HFFc6 (cell line): ENCODE results near the gene DLGAP4. TPM values are rescaled to one million over a fixed set of nuclear protein-coding genes. Genes with fewer than 3 reads are reported as not detected.
A peak's percentile ranks its signal among the peaks of the same experiment; 100 is the strongest.

Experiments
- DNase-seq: peaks from one replicate; pipeline ENCODE4 v3.0.0-alpha.2; 2018
- H3K27ac Mint-ChIP-seq: 2 replicates; pipeline ENCODE4 v1.8.0; 2020; ENCODE audit warnings: mild to moderate bottlenecking, mixed read lengths
- H3K27me3 Mint-ChIP-seq: 2 replicates; pipeline ENCODE4 v1.8.0; 2021; ENCODE audit warnings: mild to moderate bottlenecking, moderate library complexity, mixed read lengths; ENCODE audit not compliant: insufficient read depth
- H3K36me3 Mint-ChIP-seq: 2 replicates; pipeline ENCODE4 v1.8.0; 2021; ENCODE audit warnings: low read depth, mixed read lengths
- H3K4me1 Mint-ChIP-seq: 2 replicates; pipeline ENCODE4 v1.8.0; 2020; ENCODE audit warnings: low read depth, mixed read lengths
- H3K4me3 Mint-ChIP-seq: 2 replicates; pipeline ENCODE4 v1.8.0; 2020; ENCODE audit warnings: mild to moderate bottlenecking, moderate library complexity, mixed read lengths
- H3K9me3 Mint-ChIP-seq: 2 replicates; pipeline ENCODE4 v1.8.0; 2020; ENCODE audit warnings: mild to moderate bottlenecking, mixed read lengths
- total RNA-seq, 6 experiments: library from RNA; stranded (reverse); fragmentation: NEBNext Ultra II Directional; extraction: Animal tissue kit (Norgen Biotek cat#: 25700); gene quantifications; 2 replicates in 1 of 6; 3 replicates in 5 of 6; pipeline ENCODE4 v1.2.3, GENCODE V29; 2021
- TF ChIP-seq, protein P1 (sequence below): fragments of 200-600 bp; sonication (generic); IDR thresholded peaks from 2 replicates; pipeline ENCODE4 v1.5.0; 2021; ENCODE audit warnings: antibody characterized with exemption, mild to moderate bottlenecking

DLGAP4 gene
- total RNA-seq, 6 experiments from 2014 or later = 118 to 150 (median 140) TPM

- TF ChIP-seq, protein P1, sequence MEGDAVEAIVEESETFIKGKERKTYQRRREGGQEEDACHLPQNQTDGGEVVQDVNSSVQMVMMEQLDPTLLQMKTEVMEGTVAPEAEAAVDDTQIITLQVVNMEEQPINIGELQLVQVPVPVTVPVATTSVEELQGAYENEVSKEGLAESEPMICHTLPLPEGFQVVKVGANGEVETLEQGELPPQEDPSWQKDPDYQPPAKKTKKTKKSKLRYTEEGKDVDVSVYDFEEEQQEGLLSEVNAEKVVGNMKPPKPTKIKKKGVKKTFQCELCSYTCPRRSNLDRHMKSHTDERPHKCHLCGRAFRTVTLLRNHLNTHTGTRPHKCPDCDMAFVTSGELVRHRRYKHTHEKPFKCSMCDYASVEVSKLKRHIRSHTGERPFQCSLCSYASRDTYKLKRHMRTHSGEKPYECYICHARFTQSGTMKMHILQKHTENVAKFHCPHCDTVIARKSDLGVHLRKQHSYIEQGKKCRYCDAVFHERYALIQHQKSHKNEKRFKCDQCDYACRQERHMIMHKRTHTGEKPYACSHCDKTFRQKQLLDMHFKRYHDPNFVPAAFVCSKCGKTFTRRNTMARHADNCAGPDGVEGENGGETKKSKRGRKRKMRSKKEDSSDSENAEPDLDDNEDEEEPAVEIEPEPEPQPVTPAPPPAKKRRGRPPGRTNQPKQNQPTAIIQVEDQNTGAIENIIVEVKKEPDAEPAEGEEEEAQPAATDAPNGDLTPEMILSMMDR = no peak
- Mint-ChIP-seq H3K4me1 (no peaks in the 10 kb centered on the region), H3K9me3 (no peaks in the 10 kb centered on the region), H3K4me3 (no peak overlapping the region), H3K27ac (no peak overlapping the region), H3K27me3 (peaks cover 46% of the 10 kb centered on the region), H3K36me3 (no peaks in the 10 kb centered on the region)
- DNase-seq = no peak
Measured at GRCh38 chr20:36274181-36274841, 31.8 kb upstream of the DLGAP4 start.

GRCh38 chr20:36275011-36275410 is 31.1 kb upstream of the DLGAP4 start:
- no peaks in the 10 kb centered on the region for H3K4me1 Mint-ChIP-seq

DNA sequence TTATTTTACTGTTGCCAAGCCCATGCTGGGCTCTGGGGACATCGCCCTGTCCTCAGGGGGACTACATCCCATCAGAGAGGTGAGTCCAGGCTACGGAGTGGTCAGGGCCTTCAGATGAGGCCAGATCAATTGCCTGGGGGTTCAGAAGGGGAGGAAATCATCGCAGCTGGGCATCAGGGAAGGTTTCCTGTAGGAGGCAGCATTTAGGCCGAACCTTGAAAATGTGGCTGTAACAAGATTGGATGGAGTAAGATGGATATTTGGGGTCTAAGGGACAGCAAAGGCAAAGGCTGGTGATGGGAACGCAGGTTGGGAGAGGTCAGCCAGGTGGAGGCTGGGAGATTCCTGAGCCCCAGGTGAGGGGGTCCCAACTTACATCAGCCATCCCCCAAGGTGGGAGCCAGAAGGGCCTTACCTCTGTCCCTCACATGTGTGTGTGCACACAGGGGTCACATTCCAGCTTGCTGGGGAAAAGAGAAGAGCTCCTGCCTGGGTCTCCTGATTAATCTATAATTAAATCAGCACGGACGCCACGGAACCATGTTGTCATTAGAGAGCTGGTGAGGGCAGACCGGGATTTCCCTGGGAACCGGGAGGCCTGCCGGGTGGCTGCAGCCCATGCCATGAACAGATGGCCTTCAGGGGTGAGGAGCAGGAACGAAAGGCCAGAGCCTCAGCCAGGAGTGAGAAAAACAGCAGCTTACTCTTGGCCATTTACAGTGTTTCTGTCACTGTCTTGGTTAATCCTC is 30.5 kb upstream of the DLGAP4 start:
- Mint-ChIP-seq H3K36me3 (no peaks in the 10 kb centered on the region), H3K9me3 (no peaks in the 10 kb centered on the region), H3K4me1 (no peaks in the 10 kb centered on the region), H3K4me3 (no peak overlapping the region), H3K27me3 (peaks cover 46% of the 10 kb centered on the region), H3K27ac (no peak overlapping the region)
- TF ChIP-seq, protein P1 = peak; percentile 27; the same call in 1 of the 2 replicates
- DNase-seq = no peak

More at GRCh38 chr20:36275011-36275410, 31.1 kb upstream of the DLGAP4 start:
- no peak overlapping the region for H3K4me3 Mint-ChIP-seq
- H3K9me3 Mint-ChIP-seq = no peaks in the 10 kb centered on the region
- no peak for DNase-seq
- peaks cover 46% of the 10 kb centered on the region for H3K27me3 Mint-ChIP-seq
- TF ChIP-seq, protein P1 = no peak
- H3K36me3 Mint-ChIP-seq = no peaks in the 10 kb centered on the region
- no peak overlapping the region for H3K27ac Mint-ChIP-seq

DNA sequence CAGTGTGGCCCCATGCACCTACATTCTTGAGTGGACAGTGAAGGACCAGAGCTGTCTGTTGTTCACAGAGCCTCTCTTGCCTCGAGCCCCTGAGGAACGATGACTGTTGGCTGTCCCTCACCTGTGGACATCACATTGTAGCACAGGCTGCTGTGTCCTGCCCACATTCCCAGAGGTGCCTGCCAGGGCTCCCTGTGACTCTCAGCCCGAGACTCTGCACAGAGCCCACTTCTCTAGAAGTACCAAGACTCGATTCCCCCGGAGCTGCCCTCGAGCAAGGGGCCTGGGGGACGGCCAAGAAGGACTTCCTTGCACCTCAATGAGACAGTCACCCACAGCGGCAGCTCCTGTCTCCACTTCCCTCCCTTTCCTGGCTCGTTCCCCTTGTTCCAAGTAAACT is 28.6 kb upstream of the DLGAP4 start:
- DNase-seq = no peak
- Mint-ChIP-seq H3K9me3 (no peaks in the 10 kb centered on the region), H3K4me3 (no peak overlapping the region), H3K27ac (no peak overlapping the region), H3K36me3 (no peaks in the 10 kb centered on the region), H3K27me3 (peaks cover 53% of the 10 kb centered on the region), H3K4me1 (no peaks in the 10 kb centered on the region)
- TF ChIP-seq, protein P1 = no peak

GRCh38 chr20:36279362-36279761 is 26.8 kb upstream of the DLGAP4 start:
- TF ChIP-seq, protein P1 = no peak
- no peak for DNase-seq
- Mint-ChIP-seq H3K9me3 (no peaks in the 10 kb centered on the region), H3K4me1 (no peaks in the 10 kb centered on the region), H3K36me3 (no peaks in the 10 kb centered on the region), H3K4me3 (no peak overlapping the region), H3K27me3 (peaks cover 61% of the 10 kb centered on the region), H3K27ac (no peak overlapping the region)
